Kidney tubule cell (primary cell): ENCODE results near the gene ASB13.

Experiments used
- DNase-seq: peaks from one replicate; pipeline ENCODE4 v3.0.0-alpha.2; 2018; ENCODE audit warnings: low spot score

ASB13 gene

DNA sequence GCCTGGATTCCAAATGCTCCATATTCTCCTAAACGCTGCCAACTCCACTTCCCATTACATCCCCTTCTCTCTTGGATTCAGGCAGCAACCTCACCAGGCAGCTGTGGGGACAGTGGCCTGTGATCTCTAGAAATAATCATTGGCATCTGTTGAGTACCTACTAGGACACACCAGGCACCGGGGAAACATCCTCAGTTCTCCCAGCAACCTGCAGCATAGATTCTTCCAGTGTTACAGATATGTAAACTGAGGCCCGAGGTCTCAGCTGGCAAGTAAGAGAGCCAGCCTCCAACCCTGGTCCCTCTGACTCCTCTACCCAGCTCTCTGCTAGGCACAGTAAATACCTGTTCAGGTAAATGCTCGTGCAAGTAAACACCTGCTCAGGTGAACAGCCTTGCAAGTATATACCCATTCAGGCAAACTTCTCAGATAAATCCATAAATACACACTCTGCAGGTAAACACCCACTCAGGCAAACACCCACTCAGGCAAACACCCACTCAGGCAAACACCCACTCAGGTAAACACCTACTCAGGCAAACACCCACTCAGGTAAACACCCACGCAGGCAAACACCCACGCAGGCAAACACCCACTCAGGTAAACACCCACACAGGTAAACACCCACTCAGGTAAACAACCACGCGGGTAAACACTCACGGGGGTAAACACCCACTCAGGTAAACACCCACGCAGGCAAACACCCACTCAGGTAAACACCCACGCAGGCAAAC is 18.7 kb downstream of the ASB13 start:
- DNase-seq = no peak

DNA sequence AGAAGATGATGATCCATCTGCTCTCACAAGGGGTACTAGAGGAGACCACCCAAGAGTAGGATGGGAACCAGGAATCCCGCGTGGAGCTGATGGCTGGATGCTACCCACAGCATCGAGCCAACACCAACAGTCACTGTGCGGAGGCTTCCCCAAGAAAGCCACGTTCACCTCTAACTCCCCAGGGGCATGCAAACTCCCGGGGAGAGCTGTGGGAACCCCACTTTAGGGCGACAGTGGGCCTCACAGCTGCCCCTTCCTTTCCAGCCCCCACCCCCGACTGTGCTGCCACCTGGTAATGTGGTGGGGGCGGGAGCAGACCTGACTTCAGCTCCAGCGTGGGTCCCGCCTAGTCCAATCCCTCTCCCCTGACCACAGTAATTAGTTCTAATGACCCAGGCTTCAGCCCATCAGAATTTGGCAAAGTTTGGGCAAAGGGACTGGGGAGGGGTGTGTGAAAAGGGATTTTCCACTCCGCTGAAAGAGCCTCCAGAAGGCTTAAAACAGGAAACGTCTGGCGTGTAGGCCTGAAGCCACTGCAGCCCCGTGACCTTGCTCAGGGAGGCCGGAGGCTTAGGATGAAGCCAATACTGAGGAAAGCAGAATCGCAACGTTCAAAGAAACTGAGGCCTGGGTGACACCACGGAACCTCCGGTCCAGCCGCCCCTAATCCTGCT is 20.3 kb downstream of the ASB13 start:
- DNase-seq = no peak

DNA sequence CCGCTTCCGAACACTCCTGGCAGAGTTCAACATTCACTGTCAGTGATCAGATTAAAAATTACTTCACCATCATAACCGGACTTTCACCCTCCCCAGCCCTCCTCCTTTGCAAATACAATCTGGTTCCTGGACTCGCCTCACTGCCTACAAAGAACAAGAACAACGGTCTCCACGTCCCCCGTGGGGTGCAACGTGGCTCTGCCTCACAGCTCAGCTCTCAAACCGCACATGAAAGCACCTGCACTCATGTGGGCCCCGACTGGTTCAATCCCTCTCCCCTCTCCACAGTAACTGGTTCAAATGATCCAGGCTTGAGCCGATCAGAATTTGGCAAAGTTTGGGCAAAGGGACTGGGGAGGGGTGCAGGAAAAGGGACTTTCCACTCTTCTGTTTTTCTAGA is 21.0 kb downstream of the ASB13 start:
- DNase-seq = peak; percentile 38

DNA sequence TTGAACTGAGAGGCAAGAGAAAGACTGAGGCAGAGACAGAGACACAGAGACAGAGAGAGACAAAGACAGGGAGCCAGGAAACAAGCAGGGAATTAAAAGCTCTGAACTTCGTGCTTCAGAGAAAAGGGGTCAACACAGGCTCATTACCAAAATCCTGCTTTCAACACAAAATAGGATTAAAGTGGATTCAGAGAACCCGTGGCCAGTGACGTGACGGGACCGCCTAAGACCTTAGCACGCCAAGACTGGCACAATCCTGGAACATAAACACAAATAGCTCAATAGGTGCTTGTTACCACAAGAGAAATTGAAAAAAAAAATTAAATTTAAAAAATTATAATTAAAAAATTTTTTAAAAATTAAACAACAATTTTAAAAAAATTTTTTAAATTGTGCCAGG is 21.5 kb downstream of the ASB13 start:
- no peak for DNase-seq

DNA sequence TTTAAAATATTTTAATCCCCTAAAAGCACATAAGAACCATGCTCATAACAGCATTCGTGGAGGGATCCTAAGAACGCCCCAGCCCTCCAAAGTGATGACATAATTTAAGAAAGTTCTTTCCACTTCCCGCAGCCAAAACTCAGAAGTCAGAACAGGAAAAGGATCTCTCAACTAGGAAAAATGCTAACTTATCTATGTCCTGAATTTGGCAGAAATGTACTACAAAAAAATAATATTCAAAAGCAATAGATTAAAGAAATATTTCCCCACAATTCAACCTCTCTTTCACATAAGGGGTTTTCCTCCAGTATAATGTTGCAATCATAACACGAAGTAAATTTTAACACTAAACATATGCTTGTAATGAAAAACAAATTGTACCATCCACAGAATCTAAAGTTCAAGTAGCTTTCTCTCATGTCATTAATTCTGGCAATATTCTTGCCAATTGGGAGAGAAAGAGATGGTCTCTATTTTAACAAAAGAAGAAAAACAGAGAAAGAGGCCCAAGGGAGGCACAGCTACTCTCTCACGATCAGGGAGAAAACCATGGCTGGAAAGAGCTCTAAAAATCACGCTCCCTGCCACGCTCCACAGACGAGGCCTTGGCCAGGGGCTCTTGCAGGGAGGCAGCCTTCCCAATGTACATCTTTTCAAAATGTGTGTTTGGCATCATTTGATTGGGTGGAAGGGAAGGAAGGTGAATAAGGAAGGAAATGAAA is 22.9 kb downstream of the ASB13 start:
- no peak for DNase-seq

DNA sequence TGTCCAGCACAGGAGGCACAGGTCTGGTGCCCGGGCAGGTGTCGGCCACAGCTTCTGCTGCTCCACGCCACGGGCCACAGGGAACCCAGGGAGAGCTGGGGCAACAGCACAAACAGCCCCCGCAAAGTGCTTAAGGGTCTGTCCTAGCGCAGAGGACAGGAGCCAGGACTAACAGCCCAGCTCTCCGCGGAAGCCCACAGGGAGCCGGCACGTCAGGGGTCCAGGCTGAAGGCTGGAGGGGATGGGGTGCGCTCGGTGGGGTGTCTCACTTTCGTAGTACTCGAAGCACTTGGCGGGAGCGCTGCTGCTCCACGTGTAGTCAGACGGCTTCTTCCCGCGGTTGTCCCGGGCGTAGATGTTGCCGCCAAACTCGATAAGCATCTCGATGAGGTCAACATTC is 24.9 kb downstream of the ASB13 start:
- no peak for DNase-seq

DNA sequence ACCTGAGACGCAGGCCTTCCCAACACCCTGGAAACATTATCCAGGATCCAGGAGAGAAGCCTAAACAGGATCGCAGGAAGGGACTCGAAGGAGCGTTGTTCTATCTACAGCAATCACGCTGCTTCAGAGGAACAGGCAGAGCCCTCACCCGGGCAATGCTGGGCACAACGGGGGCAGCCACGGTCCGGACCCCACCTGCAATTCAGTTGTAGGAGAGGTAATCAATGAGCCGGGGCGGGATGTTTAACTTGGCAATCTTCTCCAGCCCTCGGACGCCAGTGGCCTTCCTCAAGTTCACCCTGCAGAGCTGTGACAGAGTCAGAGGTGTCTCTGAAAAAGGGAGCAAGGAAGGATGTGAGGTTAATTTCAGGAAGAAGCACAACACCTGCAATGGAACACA is 25.9 kb downstream of the ASB13 start:
- no peak for DNase-seq

DNA sequence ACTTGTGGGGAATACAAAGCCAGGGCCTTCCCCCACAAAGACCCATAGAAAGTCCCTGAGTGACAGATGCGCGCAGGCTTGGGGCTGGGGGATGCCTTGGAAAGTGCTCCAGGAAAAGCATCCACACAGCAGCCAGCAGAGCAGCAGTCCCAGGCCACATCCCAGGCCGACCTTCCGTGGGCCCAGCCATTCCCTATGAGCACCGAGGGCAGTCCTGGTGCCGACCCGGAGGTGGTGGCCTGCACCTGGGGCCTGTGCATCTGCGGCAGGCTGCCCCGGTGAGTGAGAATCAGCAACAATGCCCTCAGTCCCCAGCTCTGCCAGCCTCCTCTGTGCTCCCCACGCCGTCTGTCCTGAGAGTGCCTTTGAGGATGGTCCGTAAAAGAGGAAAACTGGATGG is 26.4 kb downstream of the ASB13 start:
- DNase-seq = no peak

DNA sequence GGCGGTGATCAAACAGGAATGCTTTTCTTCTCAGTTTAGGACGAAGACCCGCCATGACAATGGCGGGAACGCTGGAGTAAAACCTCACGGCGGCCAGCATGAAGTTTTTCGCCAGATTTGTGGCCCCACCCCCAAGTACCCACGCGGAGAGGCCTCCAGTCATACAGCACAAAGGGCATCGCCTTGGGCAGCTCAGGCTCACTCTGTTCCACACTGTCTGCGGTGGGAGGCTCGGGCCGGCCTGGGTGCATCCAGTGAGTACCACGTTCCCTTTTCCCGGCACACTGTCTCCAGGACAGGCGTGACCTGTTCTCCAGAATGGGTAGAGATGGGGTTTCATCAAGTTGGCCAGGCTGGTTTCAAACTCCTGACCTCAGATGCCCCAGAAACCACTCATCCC is 27.3 kb downstream of the ASB13 start:
- DNase-seq = no peak

DNA sequence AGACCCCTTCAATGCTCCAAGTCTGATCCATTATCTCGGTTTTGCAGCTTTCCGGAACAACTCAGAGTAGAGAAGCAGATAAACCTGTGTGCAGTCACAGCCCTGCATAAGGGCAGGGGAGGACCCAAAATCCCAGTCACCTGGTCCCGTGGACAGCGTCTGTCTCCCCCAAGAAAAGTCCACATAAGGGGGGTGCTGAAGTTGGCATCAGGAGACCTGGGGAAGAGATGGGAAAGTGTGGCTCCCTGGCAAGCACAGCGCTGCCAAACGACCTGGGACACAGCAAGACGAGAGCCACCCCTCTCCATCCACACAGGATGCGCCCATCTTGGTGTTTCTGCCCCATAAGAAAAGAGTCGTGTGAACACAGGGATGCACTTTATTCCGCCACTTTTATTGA is 27.9 kb downstream of the ASB13 start:
- DNase-seq = no peak

DNA sequence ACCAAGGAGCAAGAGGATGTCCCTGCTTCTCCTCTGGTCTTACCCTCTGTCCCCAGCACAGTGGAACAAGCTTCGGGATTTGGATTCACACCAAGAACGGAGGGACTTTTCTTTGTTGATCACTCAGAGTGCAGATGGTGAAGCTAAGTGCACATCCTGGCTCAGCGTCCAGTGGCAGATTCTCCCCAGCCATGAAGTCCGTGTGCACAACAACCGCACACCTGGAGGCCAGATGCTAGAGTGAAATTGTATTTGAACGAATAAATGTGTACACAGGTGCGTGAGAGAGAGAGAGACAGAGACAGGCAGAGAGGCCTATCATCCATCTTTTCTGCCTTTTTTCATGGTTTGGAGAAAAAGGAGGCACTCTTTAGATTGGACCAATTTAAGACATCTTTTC is 31.5 kb downstream of the ASB13 start:
- no peak for DNase-seq

DNA sequence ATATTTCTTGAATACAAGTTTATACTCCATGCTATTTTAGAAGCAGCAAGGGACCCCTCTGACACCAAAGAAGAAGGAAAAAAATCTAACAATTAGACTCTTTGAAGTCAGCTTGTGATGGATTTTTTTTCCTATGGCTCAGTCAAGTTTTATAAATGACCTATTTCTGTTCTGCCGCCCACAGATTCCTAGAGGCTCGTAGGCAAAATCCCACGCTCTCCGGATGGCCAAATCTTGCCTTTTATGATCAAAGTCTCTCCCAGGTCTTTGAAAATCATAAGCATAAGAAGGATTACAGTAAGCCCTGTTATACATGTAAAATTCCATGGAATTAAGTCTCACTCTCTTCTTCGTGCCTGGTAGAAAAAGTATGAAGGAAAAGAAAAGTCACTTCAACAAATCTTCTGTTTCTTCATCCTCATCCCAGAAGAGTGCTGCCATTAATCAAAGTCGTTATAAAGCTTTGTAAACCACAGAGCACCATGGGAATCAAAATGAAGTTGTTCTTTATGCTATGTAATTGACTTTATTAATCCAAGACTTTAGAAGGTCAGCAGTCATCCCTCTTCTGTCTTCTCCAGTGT is 33.1 kb downstream of the ASB13 start:
- DNase-seq = no peak

DNA sequence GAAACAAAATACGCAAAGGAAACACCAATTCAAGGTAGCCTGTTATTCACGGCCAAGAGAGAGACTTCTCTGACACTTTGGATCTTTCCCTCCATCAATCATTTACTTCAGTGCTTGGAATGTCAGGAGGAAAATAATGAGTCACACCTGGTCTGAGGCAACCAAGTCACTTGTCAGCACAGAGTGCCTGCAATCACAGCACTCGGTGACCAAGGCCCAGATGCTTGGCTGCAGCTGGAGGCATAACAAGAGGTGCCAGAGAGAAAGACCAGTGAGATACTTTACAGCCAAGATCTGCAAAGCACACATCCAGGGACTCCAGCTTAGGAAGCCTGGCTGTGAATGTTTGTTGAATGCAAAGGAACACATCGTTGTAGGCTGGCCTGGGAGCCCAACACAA is 33.9 kb downstream of the ASB13 start:
- peak; percentile 94 for DNase-seq

DNA sequence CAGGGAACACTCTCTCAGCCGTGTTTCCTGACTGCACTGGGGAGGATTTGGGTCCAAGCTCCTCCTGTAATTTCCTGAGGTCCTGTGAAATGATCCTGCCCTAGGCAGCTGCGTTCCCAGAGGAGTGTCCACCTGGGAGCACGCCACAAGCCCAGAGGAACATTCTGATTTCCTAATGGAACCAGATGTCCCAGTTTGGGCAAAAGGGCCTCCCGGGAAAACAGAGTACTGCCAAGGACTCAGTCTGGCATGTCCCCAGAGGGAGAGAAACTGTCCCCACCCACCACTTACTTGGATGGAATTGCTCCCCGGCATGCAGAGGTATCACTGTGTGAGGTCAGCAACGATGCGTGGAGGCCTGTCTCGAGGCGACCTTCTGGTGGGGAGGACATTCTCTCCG is 34.5 kb downstream of the ASB13 start:
- no peak for DNase-seq

DNA sequence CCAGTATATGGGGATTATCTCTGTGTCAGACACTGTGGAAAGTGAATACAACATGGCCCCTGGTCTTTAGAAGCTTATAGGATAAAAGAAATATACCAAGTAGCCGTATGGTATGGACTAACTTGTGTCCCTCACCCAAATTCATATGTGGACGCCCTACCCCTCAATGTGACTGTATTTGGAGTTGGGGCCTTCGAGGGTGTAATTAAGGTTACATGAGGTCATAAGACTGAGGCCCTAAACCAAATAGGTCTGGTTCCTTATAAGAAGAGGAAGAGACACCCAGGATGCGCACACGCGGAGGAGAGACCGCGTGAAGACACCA is 36.3 kb downstream of the ASB13 start:
- DNase-seq = no peak

DNA sequence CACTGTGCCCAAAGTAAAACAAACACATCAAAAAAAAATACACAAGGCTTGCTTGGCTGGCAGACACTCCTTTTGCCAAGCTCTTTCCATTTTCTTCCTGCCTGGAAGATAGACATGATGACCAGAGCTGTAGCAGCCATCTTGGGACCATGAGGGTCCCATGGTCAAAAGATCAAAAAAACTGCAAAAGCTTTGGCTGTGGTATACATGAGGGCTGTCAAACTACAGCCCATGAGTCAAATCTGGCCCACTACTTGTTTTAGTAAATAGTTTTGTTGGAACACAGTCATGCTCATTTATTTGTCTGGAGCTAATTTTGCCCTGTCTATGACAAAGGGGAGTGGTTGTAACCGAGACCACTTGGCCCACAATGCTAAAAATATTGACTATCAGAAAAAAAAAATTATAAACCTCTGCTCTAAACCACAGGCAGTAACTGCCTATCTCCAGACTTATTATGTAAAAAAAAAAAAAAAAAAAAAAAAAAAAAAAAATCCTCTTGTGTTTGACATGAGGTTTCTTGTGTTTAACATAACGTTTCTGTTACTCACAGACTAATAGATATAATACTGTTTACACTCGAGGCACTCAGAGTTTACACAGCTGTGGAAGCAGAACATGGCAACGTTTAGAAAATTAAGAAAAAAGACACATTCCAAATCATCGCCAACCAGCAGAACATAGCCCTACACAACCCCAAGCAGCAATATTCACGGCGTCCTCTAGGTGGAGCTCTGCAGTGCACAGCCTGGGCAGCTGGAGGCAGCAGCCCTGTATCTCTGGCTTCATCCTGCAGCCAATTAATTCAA is 36.9 kb downstream of the ASB13 start:
- peak; percentile 77 for DNase-seq

DNA sequence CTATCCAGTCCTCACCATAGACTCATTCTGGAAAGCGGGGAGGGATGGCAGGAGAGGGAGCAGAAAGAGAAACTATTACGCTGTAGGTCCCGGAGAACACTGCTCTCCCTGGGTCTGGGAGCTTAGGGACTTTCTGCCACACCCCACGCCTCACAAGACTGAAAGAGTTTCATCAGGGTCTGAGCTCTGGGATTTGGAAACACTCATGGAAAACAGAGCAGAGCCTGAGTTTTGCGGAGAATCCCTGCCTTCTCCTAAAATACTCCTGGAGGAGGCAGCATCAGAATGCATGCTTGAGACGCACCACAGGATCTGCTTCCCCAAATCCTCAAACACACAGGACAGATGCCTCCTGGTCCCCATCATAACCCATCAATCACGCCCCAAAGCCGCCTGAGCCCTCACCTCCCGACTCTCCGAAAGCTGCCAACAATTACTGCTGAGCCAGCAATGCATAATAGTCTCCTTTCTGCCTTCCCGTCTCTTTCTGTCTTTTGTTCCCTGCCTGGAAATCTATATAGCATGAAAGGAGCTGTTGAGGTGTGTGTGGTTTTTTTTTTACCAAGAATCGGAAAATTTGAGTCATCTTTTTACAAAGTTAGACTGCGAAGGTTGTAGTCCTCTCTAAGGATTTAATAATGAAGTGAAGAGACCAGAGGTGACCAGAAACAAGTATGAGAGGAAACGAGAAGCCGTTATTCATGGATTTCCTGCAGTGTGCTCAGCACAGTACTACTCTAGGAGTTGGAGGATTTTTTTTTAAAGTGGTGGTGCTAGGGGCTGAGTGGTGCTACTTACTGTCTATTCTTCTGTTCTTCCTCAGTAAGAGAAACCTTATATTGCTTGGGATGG is 37.7 kb downstream of the ASB13 start:
- no peak for DNase-seq

DNA sequence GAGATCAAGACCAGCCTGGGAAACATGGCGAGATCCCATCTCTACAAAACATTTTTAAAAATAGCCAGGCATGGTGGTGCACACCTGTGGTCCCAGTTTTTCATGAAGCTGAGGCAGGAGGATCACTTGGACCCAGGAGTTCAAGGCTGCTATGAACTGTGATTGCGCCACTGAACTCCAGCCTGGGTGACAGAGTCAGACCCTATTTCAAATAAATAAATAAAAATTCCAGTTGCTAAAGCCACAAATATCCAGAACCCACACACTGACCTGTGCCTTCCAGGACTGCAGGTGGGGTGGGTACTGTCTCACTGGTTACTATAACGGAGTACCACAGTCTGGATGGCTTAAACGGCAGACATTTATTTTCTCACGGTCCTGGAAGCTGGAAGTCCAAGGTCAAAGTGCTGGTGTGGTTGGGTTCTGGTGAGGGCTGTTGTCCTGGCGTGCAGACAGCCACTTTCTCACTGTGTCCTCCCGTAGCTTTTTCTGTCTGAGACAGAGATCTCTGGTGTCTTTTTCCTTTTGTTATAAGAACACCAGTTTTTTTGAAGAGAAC is 38.8 kb downstream of the ASB13 start:
- no peak for DNase-seq

DNA sequence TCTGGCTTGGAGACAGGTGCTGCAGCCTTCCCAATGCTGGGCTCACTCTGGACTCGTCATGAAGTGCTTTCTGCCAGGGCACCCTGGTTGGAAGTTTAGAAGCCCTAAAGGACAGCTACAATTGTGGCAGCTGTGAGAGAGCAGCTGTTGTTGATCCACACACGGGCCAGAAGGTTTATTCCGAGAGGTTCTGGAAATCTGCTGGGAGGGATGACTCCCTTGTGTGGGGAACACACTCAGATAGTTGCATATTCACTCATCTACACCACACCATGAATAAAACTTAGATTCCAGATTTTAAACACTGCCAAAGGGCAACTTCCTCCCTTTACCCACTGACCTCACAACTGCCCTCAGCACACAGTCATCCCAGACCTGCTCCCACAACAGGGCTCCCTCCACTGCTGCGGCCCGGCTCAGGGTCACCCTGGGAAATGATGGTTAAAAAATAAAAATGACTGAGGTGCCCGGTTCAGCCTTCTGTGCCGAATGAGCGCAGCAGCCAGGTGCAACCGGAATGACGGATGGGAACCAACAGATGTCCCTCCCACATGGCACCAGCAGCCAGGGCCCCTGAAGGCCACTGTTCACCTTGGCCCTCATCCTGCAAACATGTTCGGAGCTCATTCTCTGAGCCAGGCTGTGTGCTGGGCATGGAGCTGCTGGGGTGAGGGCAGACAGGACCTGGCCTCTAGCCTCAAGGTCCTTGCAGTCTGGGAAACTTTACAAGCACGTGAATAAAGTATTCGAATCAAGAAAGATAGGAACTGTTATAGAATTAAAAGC is 40.2 kb downstream of the ASB13 start:
- DNase-seq = peak; percentile 17

DNA sequence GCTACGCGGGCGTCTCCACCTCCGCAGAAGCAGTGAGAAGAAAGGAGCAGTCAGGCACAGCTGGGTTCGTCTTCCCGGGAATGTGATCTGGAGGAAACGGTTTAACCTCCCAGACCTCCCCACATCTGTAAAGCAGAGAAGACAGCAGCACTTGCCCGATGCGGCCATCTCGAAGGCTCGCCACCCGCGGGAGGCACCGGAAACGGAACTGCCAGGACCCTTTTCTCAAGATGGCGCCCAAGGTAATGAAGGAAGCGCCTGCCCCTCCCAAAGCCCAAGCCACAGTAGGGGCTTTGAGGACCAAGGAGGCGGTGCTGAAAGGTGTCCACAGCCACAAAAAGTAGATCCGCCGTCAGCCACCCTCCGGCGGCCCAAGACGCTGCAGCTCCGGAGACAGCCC is 41.7 kb downstream of the ASB13 start:
- no peak for DNase-seq
